ENCODE data around the gene TMEM100.

The TMEM100 gene

GRCh38 chr17:55722742-55723487 lies at the start of gene TMEM100:
TMEM100 (minus strand) TSS chr17:55722864; CDS start chr17:55721070, 1,794 bp downstream.
- DNase-seq = no peak

GRCh38 chr17:55772086-55772485 lies 49.4 kb upstream of the TMEM100 start:
- DNase-seq = no peak

GRCh38 chr17:55770196-55770870 lies 47.7 kb upstream of the TMEM100 start:
- peak; percentile 9 for DNase-seq

- no peak for DNase-seq
These were observed 46.9 kb upstream of the TMEM100 start for GRCh38 chr17:55769625-55770000.

- DNase-seq = no peak
These were observed 46.4 kb upstream of the TMEM100 start for GRCh38 chr17:55768936-55769624.

GRCh38 chr17:55765472-55765871 lies 42.8 kb upstream of the TMEM100 start:
- no peak for DNase-seq

- no peak for DNase-seq
These were observed 41.9 kb upstream of the TMEM100 start for GRCh38 chr17:55764610-55765009.

- DNase-seq = no peak
These were observed 41.2 kb upstream of the TMEM100 start for GRCh38 chr17:55763856-55764255.

GRCh38 chr17:55762086-55762858 lies 39.6 kb upstream of the TMEM100 start:
- DNase-seq = no peak

- DNase-seq = no peak
These were observed 38.1 kb upstream of the TMEM100 start for GRCh38 chr17:55760643-55761355.

- DNase-seq = no peak
These were observed 35.5 kb upstream of the TMEM100 start for GRCh38 chr17:55758171-55758570.

GRCh38 chr17:55757659-55758058 lies 35.0 kb upstream of the TMEM100 start:
- DNase-seq = no peak

- no peak for DNase-seq
These were observed 34.0 kb upstream of the TMEM100 start for GRCh38 chr17:55756689-55757088.

- no peak for DNase-seq
These were observed 29.1 kb upstream of the TMEM100 start for GRCh38 chr17:55751720-55752250.

GRCh38 chr17:55750750-55751657 lies 28.3 kb upstream of the TMEM100 start, which contains the start of gene PCTP:
PCTP (plus strand) TSS chr17:55751051; CDS start chr17:55751104, 53 bp downstream.
- peak; percentile 86 for DNase-seq

GRCh38 chr17:55749985-55750384 lies 27.3 kb upstream of the TMEM100 start:
- no peak for DNase-seq

- no peak for DNase-seq
These were observed 26.2 kb upstream of the TMEM100 start for GRCh38 chr17:55748841-55749240.

- no peak for DNase-seq
These were observed 24.5 kb upstream of the TMEM100 start for GRCh38 chr17:55747209-55747608.

- DNase-seq = no peak
These were observed 23.8 kb upstream of the TMEM100 start for GRCh38 chr17:55746466-55746865.

GRCh38 chr17:55745258-55745657 lies 22.6 kb upstream of the TMEM100 start:
- no peak for DNase-seq

All from CD4-positive, alpha-beta T cell treated with Interleukin-17A for 1 hour (primary cell).